Measurements from ENCODE around the gene DEAF1.

GRCh38 chr11:704228-704674 is 9.2 kb upstream of the DEAF1 start:
- TF ChIP-seq EZH2 (IDR thresholded peaks at IDR 0.05; ENCODE audit: low read length, missing control alignments), result no peak
- TF ChIP-seq, protein P1, sequence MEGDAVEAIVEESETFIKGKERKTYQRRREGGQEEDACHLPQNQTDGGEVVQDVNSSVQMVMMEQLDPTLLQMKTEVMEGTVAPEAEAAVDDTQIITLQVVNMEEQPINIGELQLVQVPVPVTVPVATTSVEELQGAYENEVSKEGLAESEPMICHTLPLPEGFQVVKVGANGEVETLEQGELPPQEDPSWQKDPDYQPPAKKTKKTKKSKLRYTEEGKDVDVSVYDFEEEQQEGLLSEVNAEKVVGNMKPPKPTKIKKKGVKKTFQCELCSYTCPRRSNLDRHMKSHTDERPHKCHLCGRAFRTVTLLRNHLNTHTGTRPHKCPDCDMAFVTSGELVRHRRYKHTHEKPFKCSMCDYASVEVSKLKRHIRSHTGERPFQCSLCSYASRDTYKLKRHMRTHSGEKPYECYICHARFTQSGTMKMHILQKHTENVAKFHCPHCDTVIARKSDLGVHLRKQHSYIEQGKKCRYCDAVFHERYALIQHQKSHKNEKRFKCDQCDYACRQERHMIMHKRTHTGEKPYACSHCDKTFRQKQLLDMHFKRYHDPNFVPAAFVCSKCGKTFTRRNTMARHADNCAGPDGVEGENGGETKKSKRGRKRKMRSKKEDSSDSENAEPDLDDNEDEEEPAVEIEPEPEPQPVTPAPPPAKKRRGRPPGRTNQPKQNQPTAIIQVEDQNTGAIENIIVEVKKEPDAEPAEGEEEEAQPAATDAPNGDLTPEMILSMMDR (conservative IDR thresholded peaks at IDR 0.05 in 1 of 2, IDR thresholded peaks at IDR 0.05 in 1 of 2; ENCODE audit: low read depth in 1 of 2, low read length in 2 of 2), result no peak

Measured in fibroblast of lung (primary cell).